HCT116 (cell line): ENCODE results near the gene TMEM184A. TPM values are rescaled to one million over a fixed set of nuclear protein-coding genes. Genes with fewer than 3 reads are reported as not detected.

Source experiments
- ATAC-seq: fragments of 200-7000 bp; cut with Tn5 transposase; 2 replicates; pipeline ENCODE4 v1.9.1; 2020; ENCODE audit warnings: mild to moderate bottlenecking, moderate library complexity
- BruUV-seq: library from RNA; stranded (reverse); fragments of 400-500 nt; replicated peaks from 2 replicates; lab custom pipeline; 2021; lab: Mats Ljungman, UMichigan
- CTCF ChIA-PET: fragments of 300-600 bp; sonication (Branson Sonifier 250); formaldehyde crosslinking; loops from one replicate; lab custom pipeline; 2021; ENCODE audit warnings: antibody characterized with exemption; lab: Charles Lee
- POLR2A ChIA-PET: fragments of 300-600, 350-600 bp; sonication (Branson Sonifier 250); formaldehyde crosslinking; loops from one replicate; lab custom pipeline; 2021; ENCODE audit warnings: antibody characterized with exemption; lab: Charles Lee
- RAD21 ChIA-PET, 2 experiments: fragments of 300-600 bp; sonication (Branson Sonifier 250); formaldehyde crosslinking; loops; one replicate each; lab custom pipeline; 2023; ENCODE audit warnings: low total read pairs in 2 of 2; ENCODE audit not compliant: uncharacterized antibody in 2 of 2, unreplicated experiment in 2 of 2, low non-redundant PET in 1 of 2; lab: Charles Lee
- DNase-seq: peaks from one replicate; pipeline ENCODE4 v3.0.0-alpha.2; 2010; ENCODE audit warnings: low read depth, low spot score
- H2AFZ ChIP-seq: fragments of 200-600 bp; shearing (Covaris generic), sonication (generic); 2 replicates; pipeline ENCODE4 v1.6.1; 2017; ENCODE audit warnings: low read depth, mixed run types, mixed read lengths, antibody characterized with exemption, low read length; ENCODE audit not compliant: poor library complexity, severe bottlenecking
- H3K27ac ChIP-seq: 2 replicates; pipeline ENCODE4 v1.5.1; 2012; ENCODE audit warnings: low read depth, low read length
- H3K27me3 ChIP-seq: fragments of 200-600 bp; sonication (generic); 2 replicates; pipeline ENCODE4 v1.6.1; 2016; ENCODE audit warnings: mixed run types, low read length, mixed read lengths; ENCODE audit not compliant: insufficient read depth
- H3K36me3 ChIP-seq, 2 experiments: fragments of 200-500 bp in 1 of 2; fragments of 200-600 bp in 1 of 2; sonication (Bioruptor generic) in 1 of 2; sonication (generic) in 1 of 2; 2 replicates each; pipeline versions ENCODE4 v1.5.1 to v1.6.1; 2014 to 2016; ENCODE audit warnings: low read length in 2 of 2, inconsistent platforms in 1 of 2, mixed read lengths in 1 of 2, mixed run types in 1 of 2; ENCODE audit not compliant: insufficient read depth in 2 of 2, control insufficient read depth in 1 of 2
- H3K4me1 ChIP-seq, 2 experiments: fragments of 200-600 bp in 1 of 2; sonication (generic) in 1 of 2; 2 replicates each; pipeline versions ENCODE4 v1.5.1 to v1.6.1; 2012 to 2017; ENCODE audit warnings: low read length in 2 of 2, inconsistent platforms in 1 of 2, mild to moderate bottlenecking in 1 of 2, mixed read lengths in 1 of 2, mixed run types in 1 of 2, moderate library complexity in 1 of 2; ENCODE audit not compliant: insufficient read depth in 2 of 2, control insufficient read depth in 1 of 2
- H3K4me2 ChIP-seq: fragments of 200-600 bp; sonication (generic); 2 replicates; pipeline ENCODE4 v1.6.1; 2017; ENCODE audit warnings: mixed run types, low read length, mixed read lengths
- H3K4me3 ChIP-seq, 2 experiments: fragments of 200-600 bp in 1 of 2; sonication (generic) in 1 of 2; replicated peaks in 1 of 2; 2 replicates each; pipeline ENCODE4 v1.5.1; 2011 to 2016; ENCODE audit warnings: low read length in 2 of 2, control low read depth in 1 of 2, low read depth in 1 of 2, mild to moderate bottlenecking in 1 of 2, mixed read lengths in 1 of 2, mixed run types in 1 of 2
- H3K79me2 ChIP-seq: fragments of 200-600 bp; sonication (generic); 2 replicates; pipeline ENCODE4 v1.6.1; 2017; ENCODE audit warnings: mild to moderate bottlenecking, mixed run types, low read length, moderate library complexity, mixed read lengths; ENCODE audit not compliant: insufficient read depth
- H3K9ac ChIP-seq: fragments of 200-600 bp; sonication (generic); 2 replicates; pipeline ENCODE4 v1.6.1; 2016; ENCODE audit warnings: low read length, mixed read lengths
- H3K9me2 ChIP-seq: fragments of 200-600 bp; sonication (generic), shearing (Covaris generic); 2 replicates; pipeline ENCODE4 v1.6.1; 2017; ENCODE audit warnings: mixed run types, mild to moderate bottlenecking, moderate library complexity; ENCODE audit not compliant: insufficient read depth
- H3K9me3 ChIP-seq, 2 experiments: fragments of 200-500 bp in 1 of 2; fragments of 200-600 bp in 1 of 2; sonication (Bioruptor generic) in 1 of 2; sonication (generic) in 1 of 2; 2 replicates each; pipeline ENCODE4 v1.6.1; 2014 to 2017; ENCODE audit warnings: low read length in 2 of 2, mixed read lengths in 2 of 2, inconsistent platforms in 1 of 2, low read depth in 1 of 2, mild to moderate bottlenecking in 1 of 2, mixed run types in 1 of 2, moderate library complexity in 1 of 2; ENCODE audit not compliant: control insufficient read depth in 1 of 2, insufficient read depth in 1 of 2
- H4K20me1 ChIP-seq: fragments of 200-600 bp; sonication (generic), shearing (Covaris generic); 2 replicates; pipeline ENCODE4 v1.6.1; 2017; ENCODE audit warnings: mixed run types, mild to moderate bottlenecking, moderate library complexity; ENCODE audit not compliant: insufficient read depth
- ATF3 ChIP-seq: IDR thresholded peaks from 2 replicates; pipeline ENCODE4 v1.6.1; 2012
- EZH2phosphoT487 ChIP-seq: fragments of 200-600 bp; IDR thresholded peaks from 2 replicates; pipeline ENCODE4 v1.6.1; 2018; ENCODE audit warnings: antibody characterized with exemption, borderline replicate concordance
- FOSL1 ChIP-seq: IDR thresholded peaks from 2 replicates; pipeline ENCODE4 v1.6.1; 2012; ENCODE audit warnings: low read depth
- JUND ChIP-seq: IDR thresholded peaks from 2 replicates; pipeline ENCODE4 v1.6.1; 2012
- MAX ChIP-seq: IDR thresholded peaks from 2 replicates; pipeline ENCODE4 v1.6.1; 2012
- POLR2A ChIP-seq: IDR thresholded peaks from 2 replicates; pipeline ENCODE4 v1.7.0; 2011; ENCODE audit warnings: borderline replicate concordance; ENCODE audit not compliant: insufficient read depth, insufficient read length; ENCODE audit errors: extremely low read depth
- RAD21 ChIP-seq: IDR thresholded peaks from 2 replicates; pipeline ENCODE4 v1.6.1; 2012; ENCODE audit warnings: low read depth, mild to moderate bottlenecking
- REST ChIP-seq: IDR thresholded peaks from 2 replicates; pipeline ENCODE4 v1.6.1; 2012; ENCODE audit warnings: low read depth
- SIN3A ChIP-seq: IDR thresholded peaks from 2 replicates; pipeline ENCODE4 v1.6.1; 2012; ENCODE audit warnings: low read depth
- TCF7L2 ChIP-seq: IDR thresholded peaks from 2 replicates; pipeline ENCODE4 v1.7.0; 2011; ENCODE audit warnings: borderline replicate concordance, inconsistent platforms; ENCODE audit not compliant: insufficient read depth, insufficient read length; ENCODE audit errors: extremely low read depth
- ZFX ChIP-seq: fragments of 450-650 bp; IDR thresholded peaks from 2 replicates; pipeline ENCODE4 v1.6.1; 2017
- ZNF274 ChIP-seq: fragments of 200-500 bp; sonication (Bioruptor generic); IDR thresholded peaks from 2 replicates; pipeline ENCODE4 v1.6.1; 2014; ENCODE audit warnings: mild to moderate bottlenecking, low read depth, low read length, inconsistent platforms
- intact Hi-C: fragments of 100-400 bp; cut with micrococcal nuclease; formaldehyde crosslinking; loops from 2 replicates; pipeline ENCODE4 v1.10.0; 2022
- total RNA-seq: library from RNA; stranded (reverse); gene quantifications from one replicate; pipeline ENCODE4 v1.2.1, GENCODE V29; 2021; ENCODE audit not compliant: unreplicated experiment

The TMEM184A gene
- total RNA-seq, 1 experiment from 2014 or later, result 34.8 TPM

GRCh38 chr7:1590887-1591286 is 34.9 kb upstream of the TMEM184A start:
- no peak for ATAC-seq
- H3K9me2 ChIP-seq, result no peaks in the 10 kb centered on the region
- H3K36me3 ChIP-seq, result no peaks in the 10 kb centered on the region
- DNase-seq, result no peak
- intact Hi-C loops, result no loop called here
- H3K9ac ChIP-seq, result no peak overlapping the region
- no peaks in the 10 kb centered on the region for H3K9me3 ChIP-seq
- ChIA-PET CTCF (no interaction called here), RAD21 (no interaction called here), POLR2A (no interaction called here)
- peaks cover 23% of the 10 kb centered on the region; the same call in 1 of the 2 replicates for H3K27me3 ChIP-seq
- no peaks in the 10 kb centered on the region for H3K4me1 ChIP-seq
- H3K4me3 ChIP-seq, result no peak overlapping the region
- no TSS peak for BruUV-seq
- H4K20me1 ChIP-seq, result no peaks in the 10 kb centered on the region
- TF ChIP-seq ZNF274 (no peak), EZH2phosphoT487 (no peak)
- no peak overlapping the region for H2AFZ ChIP-seq
- H3K79me2 ChIP-seq, result no peaks in the 10 kb centered on the region
- H3K4me2 ChIP-seq, result no peak overlapping the region
- H3K27ac ChIP-seq, result no peak overlapping the region

GRCh38 chr7:1590476-1590875 is 34.5 kb upstream of the TMEM184A start:
- H3K9me2 ChIP-seq, result no peaks in the 10 kb centered on the region
- H3K4me3 ChIP-seq, result no peak overlapping the region
- no peaks in the 10 kb centered on the region for H3K4me1 ChIP-seq
- H3K36me3 ChIP-seq, result no peaks in the 10 kb centered on the region
- no peak for ATAC-seq
- no peak overlapping the region for H3K4me2 ChIP-seq
- H3K27me3 ChIP-seq, result peaks cover 23% of the 10 kb centered on the region; the same call in 1 of the 2 replicates
- POLR2A ChIA-PET, result no interaction called here
- intact Hi-C loops, result no loop called here
- no peak for TF ChIP-seq MAX
- no peak for TF ChIP-seq ZNF274
- no peak for TF ChIP-seq JUND
- TF ChIP-seq POLR2A, result no peak
- TF ChIP-seq ATF3, result no peak
- TF ChIP-seq RAD21, result no peak
- TF ChIP-seq FOSL1, result no peak
- TF ChIP-seq SIN3A, result no peak
- TF ChIP-seq REST, result no peak
- no peak for TF ChIP-seq ZFX
- no peak for TF ChIP-seq TCF7L2
- no peak overlapping the region for H3K27ac ChIP-seq
- H3K79me2 ChIP-seq, result no peaks in the 10 kb centered on the region
- no peak for DNase-seq
- H3K9ac ChIP-seq, result no peak overlapping the region
- no peaks in the 10 kb centered on the region for H4K20me1 ChIP-seq
- no peaks in the 10 kb centered on the region for H3K9me3 ChIP-seq
- no TSS peak for BruUV-seq
- RAD21 ChIA-PET, result no interaction called here
- no peak overlapping the region for H2AFZ ChIP-seq
- CTCF ChIA-PET, result no interaction called here
